RPMI7951 (cell line): Measurements from ENCODE around the gene PALLD. TPM values are rescaled to one million over a fixed set of nuclear protein-coding genes. Genes with fewer than 3 reads are reported as not detected.
"Not testable (repeated sequence)": the region's sequence is repeated elsewhere in the genome, so short reads cannot be mapped to it uniquely, and the experiment has no call there.

Experiments used
- DNase-seq: peaks from one replicate; pipeline ENCODE4 v3.0.0-alpha.2; 2012; ENCODE audit warnings: low read depth
- total RNA-seq: library from RNA; depleted of rRNA; stranded (reverse); fragments of >200 nt; shearing (Covaris generic); gene quantifications from 2 replicates; pipeline ENCODE4 v1.2.3, GENCODE V29; 2014; rRNA removed

Gene PALLD
- total RNA-seq = 40.0 and 44.5 TPM in 2 replicates

DNA sequence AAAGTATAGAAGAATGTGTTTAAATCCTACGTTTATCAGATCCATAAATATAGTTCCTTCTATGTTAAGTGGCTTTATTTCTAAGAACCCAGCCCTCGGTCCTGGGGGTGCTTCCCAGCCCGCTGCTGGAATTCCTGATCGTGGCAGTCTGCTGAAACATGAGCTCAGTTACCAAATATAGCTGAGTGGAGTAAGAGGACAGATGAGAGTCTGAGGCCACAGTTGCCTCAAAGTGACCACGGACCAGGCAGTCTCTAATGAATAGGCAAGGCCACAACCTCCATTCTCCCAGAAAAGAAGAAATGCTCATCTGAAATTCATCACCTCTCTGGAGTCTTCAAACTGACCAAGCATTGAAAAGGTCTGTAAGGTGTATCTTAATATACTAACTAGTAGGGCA, at the start of gene PALLD:
Gene PALLD (plus strand): TSS at position 219 of the 400 bp plus-strand sequence.
- DNase-seq = peak; percentile 63

DNA sequence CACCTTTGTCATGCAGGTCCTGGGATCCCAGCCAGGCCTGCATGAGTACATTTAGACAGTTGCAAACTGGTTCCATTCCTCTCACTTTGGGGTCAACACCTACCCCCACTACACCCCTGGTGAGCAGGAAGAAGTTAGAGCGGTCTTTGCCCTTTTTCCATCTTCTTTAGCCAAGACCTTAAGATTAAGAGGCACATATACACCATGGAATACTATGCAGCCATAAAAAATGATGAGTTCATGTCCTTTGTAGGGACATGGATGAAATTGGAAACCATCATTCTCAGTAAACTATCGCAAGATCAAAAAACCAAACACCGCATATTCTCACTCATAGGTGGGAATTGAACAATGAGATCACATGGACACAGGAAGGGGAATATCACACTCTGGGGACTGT, 47.8 kb upstream of the PALLD start:
- not testable (repeated sequence) for DNase-seq

- peak; percentile 91 for DNase-seq
These were observed 47.0 kb upstream of the PALLD start for GRCh38 chr4:168449719-168450452.

DNA sequence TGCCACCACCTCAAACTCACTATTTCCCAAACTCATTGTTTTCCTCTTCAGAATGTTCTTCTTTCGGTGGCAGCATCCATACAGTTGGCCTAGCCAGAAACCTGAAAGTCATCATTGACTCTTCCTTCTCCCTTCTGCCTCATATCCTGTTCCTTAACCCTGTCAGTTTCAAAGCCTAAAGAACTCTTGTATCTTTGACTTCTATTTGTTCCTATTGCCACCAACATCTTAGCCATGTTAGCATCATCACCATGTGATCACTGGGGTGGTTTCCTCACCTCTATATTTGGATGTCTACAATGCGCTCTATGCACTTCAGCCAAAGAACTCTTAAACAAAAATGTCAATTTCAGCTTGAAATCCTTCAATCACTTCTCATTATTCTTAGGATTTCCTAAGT, 45.5 kb upstream of the PALLD start:
- peak; percentile 9 for DNase-seq

DNA sequence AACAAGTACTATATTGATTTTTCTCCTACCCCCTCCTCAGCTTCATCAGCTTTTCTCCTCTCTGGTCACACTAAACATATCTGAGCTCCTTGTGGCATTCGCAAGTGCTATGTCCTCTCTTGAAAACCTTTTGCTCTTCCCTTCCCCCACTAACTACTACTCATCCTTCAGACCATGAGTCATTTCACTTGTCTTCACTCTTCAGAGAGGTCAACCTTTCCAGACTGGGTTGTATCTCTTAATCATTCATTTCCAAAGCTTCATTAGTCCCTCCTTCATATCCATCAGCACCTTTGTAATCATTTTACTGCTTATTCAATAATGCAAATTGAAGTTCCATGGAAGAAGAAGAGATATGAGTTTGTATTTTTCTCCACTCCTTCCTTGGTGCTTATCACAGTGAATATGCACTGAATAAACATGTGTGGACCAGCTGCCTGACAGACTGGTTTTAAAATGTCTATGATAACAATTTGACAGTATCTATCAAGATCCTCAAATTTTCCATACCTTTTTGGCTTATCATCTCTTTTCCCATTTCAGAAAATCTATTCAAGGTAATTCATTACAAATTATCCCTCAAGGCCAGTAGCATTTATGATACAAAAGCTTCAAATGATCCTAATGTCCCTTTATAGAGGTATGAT, 45.0 kb upstream of the PALLD start:
- peak; percentile 88 for DNase-seq

GRCh38 chr4:168453146-168453545, 43.7 kb upstream of the PALLD start:
- DNase-seq = no peak

DNA sequence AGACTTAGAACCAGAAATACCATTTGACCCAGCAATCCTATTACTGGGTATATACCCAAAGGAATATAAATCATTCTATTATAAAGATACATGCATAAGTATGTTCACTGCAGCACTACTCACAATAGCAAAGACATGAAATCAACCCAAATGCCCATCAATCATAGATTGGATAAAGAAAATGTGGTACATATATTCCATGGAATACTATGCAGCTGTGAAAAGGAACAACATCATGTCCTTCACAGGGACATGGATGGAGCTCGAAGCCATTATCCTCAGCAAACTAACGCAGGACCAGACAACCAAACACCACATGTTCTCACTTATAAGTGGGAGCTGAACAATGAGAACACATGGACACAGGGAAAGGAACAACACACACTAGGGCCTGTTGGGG, 38.6 kb upstream of the PALLD start:
- not testable (repeated sequence) for DNase-seq

DNA sequence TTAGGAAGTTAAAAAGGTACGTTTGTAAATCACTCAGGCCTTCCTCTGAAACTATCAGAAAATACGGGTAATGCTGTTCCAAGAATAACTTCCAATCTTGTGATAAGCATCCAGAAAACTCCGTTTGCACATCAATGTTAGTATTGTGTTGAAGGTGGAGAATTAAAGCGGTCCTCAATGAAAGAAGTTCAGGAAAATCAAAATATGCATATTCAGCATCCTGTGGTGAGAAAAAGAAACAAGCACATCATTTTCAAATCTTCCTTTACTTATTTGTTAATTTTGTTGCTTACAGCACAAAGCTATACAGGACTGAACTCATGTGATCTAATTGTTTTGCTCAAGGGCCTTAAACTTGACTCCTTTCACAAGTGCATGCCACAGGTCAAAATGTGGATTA, 35.0 kb upstream of the PALLD start:
- DNase-seq = no peak

DNA sequence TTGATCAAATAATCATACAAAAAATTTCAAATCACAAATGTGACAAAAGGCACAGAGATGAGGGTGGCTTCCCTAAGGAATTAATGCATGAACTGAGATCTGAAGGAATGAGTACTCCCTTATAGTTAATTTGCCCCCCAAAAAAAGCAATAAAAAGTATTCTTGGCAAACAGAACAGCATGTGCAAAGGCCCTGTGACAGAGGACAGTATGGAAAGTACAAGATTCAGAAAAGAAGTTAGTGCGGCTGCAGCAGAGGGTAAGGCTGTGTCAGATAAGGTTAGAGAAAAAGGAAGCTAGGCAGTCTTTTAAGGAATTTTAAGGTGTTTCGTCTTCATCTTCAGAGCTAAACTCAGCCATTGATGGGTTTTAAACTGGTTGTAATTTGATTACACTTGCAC, 23.9 kb upstream of the PALLD start:
- DNase-seq = no peak

- peak; percentile 30 for DNase-seq
These were observed 22.1 kb upstream of the PALLD start for GRCh38 chr4:168474660-168475320.

DNA sequence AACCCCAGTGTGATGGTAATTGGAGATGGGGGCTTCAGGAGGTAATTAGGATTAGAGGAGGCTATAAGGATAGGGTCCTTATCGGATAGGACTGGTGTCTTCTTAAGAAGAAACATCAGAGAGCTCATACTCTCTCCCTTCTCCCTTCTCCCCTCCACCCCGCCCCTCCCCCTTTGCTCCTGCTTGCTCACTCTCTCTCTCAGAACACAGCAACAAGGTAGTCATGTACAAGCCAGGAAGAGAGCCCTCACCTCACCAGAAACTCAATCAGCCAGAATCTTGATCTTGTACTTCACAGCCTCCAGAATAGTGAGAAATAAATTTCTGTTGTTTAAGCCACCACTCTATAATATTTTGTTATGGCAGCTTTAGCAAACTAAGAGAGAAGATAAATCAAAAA, 21.1 kb upstream of the PALLD start:
- DNase-seq = no peak

- no peak for DNase-seq
These were observed 18.0 kb upstream of the PALLD start for GRCh38 chr4:168478868-168479267.

- DNase-seq = peak; percentile 74
These were observed 15.8 kb upstream of the PALLD start for GRCh38 chr4:168480931-168481611.

- no peak for DNase-seq
These were observed 13.0 kb upstream of the PALLD start for GRCh38 chr4:168483811-168484210.

DNA sequence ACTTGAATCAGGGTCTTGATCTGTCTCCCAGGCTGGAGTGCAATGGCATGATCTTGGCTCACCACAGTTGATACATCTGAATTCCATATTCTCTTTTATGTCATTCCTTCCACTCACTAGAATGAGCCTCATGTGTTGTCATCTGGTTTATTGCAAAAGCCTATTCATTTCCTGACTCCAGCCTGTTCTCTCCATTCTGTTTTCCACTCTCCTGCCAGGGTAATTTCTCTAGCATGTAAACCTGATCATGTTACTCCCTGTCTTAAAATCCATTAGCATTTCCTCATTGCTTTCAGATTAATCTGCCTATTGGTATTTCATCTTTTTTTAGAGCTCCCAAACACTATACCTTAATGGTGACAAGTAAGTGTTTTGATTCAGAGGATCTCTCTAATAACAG, 12.2 kb upstream of the PALLD start:
- DNase-seq = peak; percentile 20

DNA sequence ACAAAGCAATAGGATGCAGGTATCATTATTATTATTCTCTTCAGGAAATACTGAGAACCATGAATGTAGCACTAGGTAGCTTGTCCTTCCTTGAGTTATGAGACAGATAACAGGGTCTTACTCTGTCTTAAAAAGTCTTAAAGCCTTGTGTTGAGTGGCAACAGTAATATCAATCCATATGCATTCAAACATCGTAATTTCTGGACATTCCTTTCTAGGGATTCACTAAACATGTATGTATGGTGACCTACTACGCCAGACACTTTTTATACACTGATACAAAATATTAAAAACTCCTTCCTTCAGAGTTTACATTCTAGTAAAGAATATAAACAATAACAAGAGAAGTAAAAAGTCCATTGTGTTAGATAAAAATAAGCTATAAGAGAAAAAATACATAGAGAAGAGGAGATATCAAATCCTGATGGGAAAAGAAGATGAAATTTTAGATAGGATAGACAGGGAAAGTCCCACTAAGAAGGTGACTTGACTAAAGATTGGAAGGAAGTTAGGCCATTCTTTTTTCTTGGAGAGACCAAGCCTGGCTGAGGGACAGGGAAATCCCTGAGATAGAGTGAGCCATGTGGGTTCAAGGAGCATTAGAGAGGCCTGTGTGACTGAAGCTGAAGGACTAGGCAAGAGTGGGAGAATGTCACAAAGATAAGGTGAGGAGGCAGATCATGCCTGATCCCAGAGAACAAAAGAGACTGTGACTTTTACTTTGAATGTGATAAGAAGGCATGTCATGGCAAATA, 11.5 kb upstream of the PALLD start:
- DNase-seq = no peak

- peak; percentile 68 for DNase-seq
These were observed 10.0 kb upstream of the PALLD start for GRCh38 chr4:168486912-168487281.

DNA sequence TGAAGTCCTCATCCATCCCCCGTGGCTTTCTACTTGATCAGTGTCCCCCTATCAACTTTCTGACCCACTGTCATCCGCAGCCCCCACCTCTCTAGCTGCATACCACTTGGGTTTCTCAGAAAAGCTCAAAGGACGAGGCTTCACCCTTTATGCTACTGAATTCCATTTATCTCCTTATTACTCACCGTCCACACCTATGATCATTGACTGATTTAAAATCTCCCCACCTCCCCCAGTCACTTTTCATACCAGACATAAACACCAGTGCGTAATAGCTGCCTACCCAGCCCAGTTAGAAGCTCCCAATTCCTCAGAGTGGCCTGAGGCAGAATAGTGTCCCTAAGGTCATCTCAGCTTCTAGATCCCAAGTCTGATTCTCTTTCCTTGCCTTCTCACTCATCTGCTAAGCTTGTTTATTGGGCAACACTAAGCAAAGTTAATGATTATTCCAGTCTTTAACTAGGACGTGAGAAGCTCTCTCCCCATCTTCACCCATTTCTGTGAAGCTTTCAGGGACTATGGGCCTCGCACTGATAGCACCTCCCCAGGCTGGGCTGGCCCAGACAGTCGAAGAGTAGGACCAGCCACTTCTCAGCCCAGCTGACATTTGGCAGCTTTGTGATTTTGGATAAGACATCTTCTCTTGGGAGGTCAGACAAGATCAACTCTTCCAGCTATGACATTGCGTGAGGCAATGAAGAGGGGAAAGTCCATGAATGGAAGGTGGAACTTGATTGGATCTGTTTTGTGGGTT, 9.4 kb upstream of the PALLD start:
- DNase-seq = peak; percentile 47

GRCh38 chr4:168488869-168489274, 8.0 kb upstream of the PALLD start:
- no peak for DNase-seq

GRCh38 chr4:168489616-168490015, 7.2 kb upstream of the PALLD start:
- DNase-seq = no peak

DNA sequence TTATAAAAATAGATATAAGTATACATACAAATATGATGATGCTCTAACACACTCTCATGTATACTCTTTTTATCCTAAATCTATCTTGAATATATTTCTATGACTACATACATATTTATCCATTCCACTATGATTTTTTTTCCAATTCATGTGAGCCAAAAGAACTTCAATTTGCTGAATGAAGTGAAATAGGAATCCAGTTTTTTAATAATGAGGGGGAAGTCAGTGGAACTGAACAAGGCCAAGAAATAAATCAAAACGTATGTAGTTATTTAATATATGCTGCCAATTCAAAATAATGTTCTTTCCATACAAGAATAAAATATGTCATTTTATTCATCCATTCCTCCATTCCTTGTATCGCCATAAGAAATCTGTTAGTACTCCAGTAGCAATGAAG, 6.1 kb upstream of the PALLD start:
- no peak for DNase-seq
